ENCODE results near the gene CRYBB3.

DNA sequence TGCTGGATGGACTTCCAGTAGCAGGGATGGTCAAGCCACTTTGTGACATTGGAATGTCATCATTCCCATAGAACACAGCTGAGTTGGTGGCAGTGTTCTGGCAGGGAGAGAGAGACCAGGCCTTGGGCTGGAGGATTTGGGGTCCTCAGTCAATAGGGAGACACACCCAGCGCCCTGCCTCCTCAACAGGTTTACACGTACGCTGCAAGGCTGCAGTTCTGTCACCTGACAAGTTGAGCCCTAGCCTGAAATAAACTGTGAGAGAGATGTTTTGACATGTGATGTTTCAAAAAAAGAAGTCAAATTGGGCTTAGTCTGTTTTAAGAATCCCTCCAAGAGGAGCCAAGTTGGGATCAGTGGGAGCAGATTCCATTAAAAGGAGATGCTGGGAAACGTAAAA lies 42.9 kb upstream of the CRYBB3 start:
- TF ChIP-seq, protein P1, sequence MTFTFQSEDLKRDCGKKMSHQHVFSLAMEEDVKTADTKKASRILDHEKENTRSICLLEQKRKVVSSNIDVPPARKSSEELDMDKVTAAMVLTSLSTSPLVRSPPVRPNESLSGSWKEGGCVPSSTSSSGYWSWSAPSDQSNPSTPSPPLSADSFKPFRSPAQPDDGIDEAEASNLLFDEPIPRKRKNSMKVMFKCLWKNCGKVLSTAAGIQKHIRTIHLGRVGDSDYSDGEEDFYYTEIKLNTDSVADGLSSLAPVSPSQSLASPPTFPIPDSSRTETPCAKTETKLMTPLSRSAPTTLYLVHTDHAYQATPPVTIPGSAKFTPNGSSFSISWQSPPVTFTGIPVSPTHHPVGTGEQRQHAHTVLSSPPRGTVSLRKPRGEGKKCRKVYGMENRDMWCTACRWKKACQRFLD (CRISPR knock-in tag; IDR thresholded peaks at IDR 0.05; ENCODE audit: borderline replicate concordance): no peak
- TF ChIP-seq FOXA1 (IDR thresholded peaks at IDR 0.05) (no peak), FOXA1 (CRISPR knock-in tag; IDR thresholded peaks at IDR 0.05) (no peak)

Measured in HepG2 (cell line).